ENCODE data around the gene KIAA2012. TPM values are rescaled to one million over a fixed set of nuclear protein-coding genes. Genes with fewer than 3 reads are reported as not detected.

KIAA2012 gene
- polyA plus RNA-seq, 4 donors, result 0.06 to 0.07 TPM; not detected in 2

DNA sequence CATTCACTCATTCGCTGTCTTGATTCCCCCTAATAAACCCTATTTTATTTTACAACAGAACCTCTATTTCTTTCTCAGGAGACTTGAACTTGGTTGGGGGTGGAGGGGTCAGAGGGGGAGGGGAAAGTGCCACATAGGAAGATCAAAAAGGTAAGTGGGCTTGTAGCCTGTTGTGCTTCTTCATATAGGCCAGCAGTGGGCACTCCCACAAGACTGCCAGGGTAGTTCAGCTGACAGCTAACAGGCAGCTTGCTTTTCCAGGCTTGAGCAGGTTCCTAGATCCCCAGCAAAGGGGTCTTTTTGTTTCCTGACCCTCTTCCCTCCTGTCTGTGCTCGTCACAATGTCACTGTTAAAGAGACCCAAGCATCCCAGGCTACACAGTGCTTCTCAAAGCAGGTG lies 829 bp upstream of the KIAA2012 start:
- Histone ChIP-seq H3K36me3 (ENCODE audit: control insufficient read depth in 3 of 3, insufficient read depth in 2 of 3, low read depth in 1 of 3, low read length in 3 of 3) (no peaks in the 10 kb centered on the region), H3K4me1 (ENCODE audit: control insufficient read depth in 3 of 3, insufficient read depth in 2 of 3, low read depth in 1 of 3, low read length in 2 of 3) (peaks cover 0 to 22% (median 0%) of the 10 kb centered on the region in 3 donors), H3K27me3 (ENCODE audit: control insufficient read depth in 3 of 3, insufficient read depth in 3 of 3, low read length in 3 of 3) (no peaks in the 10 kb centered on the region), H3K9me3 (ENCODE audit: control insufficient read depth in 2 of 2, insufficient read depth in 1 of 2, low read depth in 1 of 2, low read length in 1 of 2) (no peaks in the 10 kb centered on the region), H3K27ac (ENCODE audit: low read depth in 1 of 3, low read length in 2 of 3) (no peak overlapping the region), H3K4me3 (ENCODE audit: low read depth in 1 of 3, low read length in 3 of 3) (no peak overlapping the region)
- WGBS, 3 donors, result 56 to 83% (median 68%) methylated on average over 2 of the region's 2 CpGs
- DNase-seq (no peak), FAIRE-seq (no peak)

DNA sequence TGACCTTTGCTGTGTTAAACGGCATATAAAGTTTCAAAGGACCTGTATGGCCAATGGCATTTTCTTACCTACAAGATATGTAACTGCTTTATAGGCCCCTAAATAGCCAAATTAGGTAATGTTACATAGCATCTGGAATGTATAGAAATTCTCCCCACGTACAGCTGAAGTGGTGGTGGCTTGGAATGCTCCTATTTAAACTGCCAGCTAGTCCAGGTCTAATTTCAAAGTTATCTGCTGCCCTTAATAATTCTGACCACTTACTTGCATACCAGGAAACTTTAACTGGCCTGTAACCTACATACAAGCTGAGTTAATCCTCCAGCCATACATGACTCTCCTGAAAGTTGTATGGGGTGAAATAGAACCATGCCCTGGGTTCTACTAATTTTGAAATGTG lies 1.3 kb downstream of the KIAA2012 start:
- Histone ChIP-seq H3K27ac (ENCODE audit: low read depth in 1 of 3, low read length in 2 of 3) (no peak overlapping the region), H3K4me3 (ENCODE audit: low read depth in 1 of 3, low read length in 3 of 3) (no peak overlapping the region), H3K27me3 (ENCODE audit: control insufficient read depth in 3 of 3, insufficient read depth in 3 of 3, low read length in 3 of 3) (no peaks in the 10 kb centered on the region), H3K4me1 (ENCODE audit: control insufficient read depth in 3 of 3, insufficient read depth in 2 of 3, low read depth in 1 of 3, low read length in 2 of 3) (peaks cover 0 to 12% (median 0%) of the 10 kb centered on the region in 3 donors), H3K9me3 (ENCODE audit: control insufficient read depth in 2 of 2, insufficient read depth in 1 of 2, low read depth in 1 of 2, low read length in 1 of 2) (no peaks in the 10 kb centered on the region), H3K36me3 (ENCODE audit: control insufficient read depth in 3 of 3, insufficient read depth in 2 of 3, low read depth in 1 of 3, low read length in 3 of 3) (no peaks in the 10 kb centered on the region)
- DNase-seq (no peak), FAIRE-seq (no peak)
- 84 to 91% (median 86%) methylated on average over 2 of the region's 2 CpGs for WGBS, 3 donors

DNA sequence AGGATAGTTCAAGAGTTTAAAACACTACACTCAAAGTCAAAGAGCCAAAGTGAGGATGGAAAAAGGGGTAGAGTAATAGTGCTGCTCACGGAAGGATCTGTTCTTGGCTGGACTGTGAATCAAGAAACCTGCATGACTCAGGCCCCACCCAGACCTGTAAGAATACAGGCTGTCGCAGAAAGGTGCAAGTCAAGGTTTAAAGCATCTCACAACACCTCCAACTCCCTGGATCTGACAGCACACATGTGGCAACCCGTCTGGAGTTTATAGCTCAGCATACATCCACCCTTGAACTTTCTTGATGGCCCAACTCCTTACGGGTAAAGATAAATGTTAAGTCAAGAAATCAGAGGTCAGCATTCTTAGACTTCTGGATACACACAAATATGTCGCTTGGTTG lies 6.3 kb downstream of the KIAA2012 start:
- H3K27ac ChIP-seq (ENCODE audit: low read depth in 1 of 3, low read length in 2 of 3), result peak overlapping the region in 1 of 3 donors; percentile 70
- peak; percentile 34 to 87 for DNase-seq
- no peaks in the 10 kb centered on the region for H3K9me3 ChIP-seq (ENCODE audit: control insufficient read depth in 2 of 2, insufficient read depth in 1 of 2, low read depth in 1 of 2, low read length in 1 of 2)
- H3K36me3 ChIP-seq (ENCODE audit: control insufficient read depth in 3 of 3, insufficient read depth in 2 of 3, low read depth in 1 of 3, low read length in 3 of 3), result no peaks in the 10 kb centered on the region
- WGBS, 3 donors, result 54 to 70% (median 66%) methylated on average over 5 of the region's 5 CpGs
- no peak for FAIRE-seq
- peaks cover 0 to 6% (median 0%) of the 10 kb centered on the region in 3 donors for H3K4me1 ChIP-seq (ENCODE audit: control insufficient read depth in 3 of 3, insufficient read depth in 2 of 3, low read depth in 1 of 3, low read length in 2 of 3)
- no peak overlapping the region for H3K4me3 ChIP-seq (ENCODE audit: low read depth in 1 of 3, low read length in 3 of 3)
- H3K27me3 ChIP-seq (ENCODE audit: control insufficient read depth in 3 of 3, insufficient read depth in 3 of 3, low read length in 3 of 3), result no peaks in the 10 kb centered on the region

DNA sequence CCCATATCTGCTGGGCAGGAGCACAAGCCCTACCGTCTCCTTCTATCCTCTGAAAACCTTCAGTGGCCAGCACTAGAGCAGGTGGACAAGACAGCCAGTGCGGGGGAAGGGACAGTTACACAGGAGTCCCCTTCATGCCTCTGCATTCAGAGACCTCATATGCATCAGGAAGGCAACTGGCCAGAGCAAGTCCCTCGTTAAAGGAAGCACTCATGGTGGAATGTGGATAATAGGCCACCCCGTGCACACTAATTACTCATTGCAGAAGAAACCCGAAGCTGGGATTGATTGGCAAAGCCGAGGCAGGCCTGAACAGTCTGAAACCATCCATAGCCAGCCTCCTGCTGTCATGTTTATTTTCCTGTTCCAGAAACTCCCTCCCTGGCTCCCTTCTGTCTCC lies 11.2 kb downstream of the KIAA2012 start:
- H3K27ac ChIP-seq (ENCODE audit: low read depth in 1 of 3, low read length in 2 of 3), result no peak overlapping the region
- peaks cover 0 to 4% (median 0%) of the 10 kb centered on the region in 3 donors for H3K4me1 ChIP-seq (ENCODE audit: control insufficient read depth in 3 of 3, insufficient read depth in 2 of 3, low read depth in 1 of 3, low read length in 2 of 3)
- H3K36me3 ChIP-seq (ENCODE audit: control insufficient read depth in 3 of 3, insufficient read depth in 2 of 3, low read depth in 1 of 3, low read length in 3 of 3), result no peaks in the 10 kb centered on the region
- 63 to 73% (median 72%) methylated on average over 6 of the region's 6 CpGs for WGBS, 3 donors
- DNase-seq (no peak), FAIRE-seq (no peak)
- no peaks in the 10 kb centered on the region for H3K27me3 ChIP-seq (ENCODE audit: control insufficient read depth in 3 of 3, insufficient read depth in 3 of 3, low read length in 3 of 3)
- no peak overlapping the region for H3K4me3 ChIP-seq (ENCODE audit: low read depth in 1 of 3, low read length in 3 of 3)
- no peaks in the 10 kb centered on the region for H3K9me3 ChIP-seq (ENCODE audit: control insufficient read depth in 2 of 2, insufficient read depth in 1 of 2, low read depth in 1 of 2, low read length in 1 of 2)

DNA sequence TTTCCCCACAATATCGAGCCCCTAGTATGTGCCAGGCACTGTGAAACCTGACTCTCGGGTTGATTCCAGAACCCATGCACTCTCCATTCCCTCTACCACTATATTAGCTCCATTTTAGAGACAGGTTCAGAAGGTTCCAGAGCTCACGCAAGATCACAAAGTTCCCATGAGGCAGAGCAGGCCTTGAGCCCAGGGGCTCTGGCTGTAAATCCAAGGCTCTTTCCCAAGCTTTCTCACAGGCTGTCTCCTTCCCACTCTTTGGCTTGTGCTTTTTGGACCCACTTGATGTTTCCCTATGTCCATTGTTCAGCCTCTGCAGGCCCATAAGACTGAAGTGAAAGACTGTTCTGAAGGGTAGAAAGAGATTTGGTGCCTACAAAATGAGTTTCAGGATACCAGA lies 15.7 kb downstream of the KIAA2012 start:
- no peak overlapping the region for H3K4me3 ChIP-seq (ENCODE audit: low read depth in 1 of 3, low read length in 3 of 3)
- no peak for DNase-seq
- no peaks in the 10 kb centered on the region for H3K9me3 ChIP-seq (ENCODE audit: control insufficient read depth in 2 of 2, insufficient read depth in 1 of 2, low read depth in 1 of 2, low read length in 1 of 2)
- H3K27ac ChIP-seq (ENCODE audit: low read depth in 1 of 3, low read length in 2 of 3), result no peak overlapping the region
- FAIRE-seq, result no peak
- no peaks in the 10 kb centered on the region for H3K4me1 ChIP-seq (ENCODE audit: control insufficient read depth in 3 of 3, insufficient read depth in 2 of 3, low read depth in 1 of 3, low read length in 2 of 3)
- peaks cover 0 to 3% (median 0%) of the 10 kb centered on the region in 3 donors for H3K27me3 ChIP-seq (ENCODE audit: control insufficient read depth in 3 of 3, insufficient read depth in 3 of 3, low read length in 3 of 3)
- WGBS, 3 donors, result 88 to 90% (median 89%) methylated on average over 3 of the region's 3 CpGs
- H3K36me3 ChIP-seq (ENCODE audit: control insufficient read depth in 3 of 3, insufficient read depth in 2 of 3, low read depth in 1 of 3, low read length in 3 of 3), result no peaks in the 10 kb centered on the region

DNA sequence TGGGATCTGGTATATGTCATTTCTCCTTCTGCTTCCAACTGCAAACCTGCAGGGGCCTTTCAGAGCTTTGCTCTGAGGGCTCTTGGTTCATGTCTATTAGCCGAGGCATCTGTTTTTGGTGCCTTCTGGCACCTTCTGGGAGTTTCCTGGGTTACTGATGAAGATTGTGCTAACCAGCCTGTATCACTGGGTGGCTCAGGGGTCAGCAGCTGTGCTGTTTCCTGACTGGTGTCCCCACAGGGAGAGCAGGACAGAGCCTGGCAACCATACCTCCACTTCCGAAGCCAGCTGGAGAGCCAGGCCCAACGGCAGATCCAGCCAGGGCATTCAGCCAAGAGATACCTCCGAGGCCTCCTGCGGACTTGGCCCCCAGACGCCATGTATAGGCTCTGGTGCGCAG lies 17.5 kb downstream of the KIAA2012 start:
- WGBS, 3 donors, result 29 to 67% (median 39%) methylated on average over 7 of the region's 7 CpGs
- no peak overlapping the region for H3K27ac ChIP-seq (ENCODE audit: low read depth in 1 of 3, low read length in 2 of 3)
- no peaks in the 10 kb centered on the region for H3K36me3 ChIP-seq (ENCODE audit: control insufficient read depth in 3 of 3, insufficient read depth in 2 of 3, low read depth in 1 of 3, low read length in 3 of 3)
- no peak for FAIRE-seq
- no peak for DNase-seq
- H3K4me1 ChIP-seq (ENCODE audit: control insufficient read depth in 3 of 3, insufficient read depth in 2 of 3, low read depth in 1 of 3, low read length in 2 of 3), result no peaks in the 10 kb centered on the region
- peaks cover 0 to 3% (median 0%) of the 10 kb centered on the region in 3 donors for H3K27me3 ChIP-seq (ENCODE audit: control insufficient read depth in 3 of 3, insufficient read depth in 3 of 3, low read length in 3 of 3)
- H3K9me3 ChIP-seq (ENCODE audit: control insufficient read depth in 2 of 2, insufficient read depth in 1 of 2, low read depth in 1 of 2, low read length in 1 of 2), result no peaks in the 10 kb centered on the region
- no peak overlapping the region for H3K4me3 ChIP-seq (ENCODE audit: low read depth in 1 of 3, low read length in 3 of 3)

DNA sequence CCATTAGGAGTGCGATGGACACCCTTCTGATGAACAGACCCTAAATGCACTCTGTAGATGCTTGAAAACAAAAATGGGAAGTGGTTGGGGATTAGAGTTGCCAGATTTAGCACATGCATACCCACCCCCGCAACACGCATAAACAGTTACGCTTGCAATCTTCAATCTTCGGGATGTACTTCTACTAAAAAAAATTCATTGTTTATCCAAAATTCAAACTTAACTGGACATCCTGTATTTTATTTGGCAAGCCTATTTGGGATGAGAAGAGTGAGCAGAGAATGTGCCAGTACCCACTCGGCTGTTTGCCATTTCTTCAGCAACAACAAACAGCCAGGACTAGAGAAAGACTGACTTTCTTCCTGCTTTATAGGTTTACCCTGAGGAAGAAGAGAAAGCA lies 18.4 kb downstream of the KIAA2012 start:
- Histone ChIP-seq H3K4me1 (ENCODE audit: control insufficient read depth in 3 of 3, insufficient read depth in 2 of 3, low read depth in 1 of 3, low read length in 2 of 3) (no peaks in the 10 kb centered on the region), H3K4me3 (ENCODE audit: low read depth in 1 of 3, low read length in 3 of 3) (no peak overlapping the region), H3K9me3 (ENCODE audit: control insufficient read depth in 2 of 2, insufficient read depth in 1 of 2, low read depth in 1 of 2, low read length in 1 of 2) (no peaks in the 10 kb centered on the region), H3K36me3 (ENCODE audit: control insufficient read depth in 3 of 3, insufficient read depth in 2 of 3, low read depth in 1 of 3, low read length in 3 of 3) (no peaks in the 10 kb centered on the region), H3K27me3 (ENCODE audit: control insufficient read depth in 3 of 3, insufficient read depth in 3 of 3, low read length in 3 of 3) (peaks cover 0 to 3% (median 0%) of the 10 kb centered on the region in 3 donors), H3K27ac (ENCODE audit: low read depth in 1 of 3, low read length in 2 of 3) (no peak overlapping the region)
- FAIRE-seq, result no peak
- WGBS, 3 donors, result 54 to 88% (median 79%) methylated on average over 6 of the region's 6 CpGs
- DNase-seq, result no peak

DNA sequence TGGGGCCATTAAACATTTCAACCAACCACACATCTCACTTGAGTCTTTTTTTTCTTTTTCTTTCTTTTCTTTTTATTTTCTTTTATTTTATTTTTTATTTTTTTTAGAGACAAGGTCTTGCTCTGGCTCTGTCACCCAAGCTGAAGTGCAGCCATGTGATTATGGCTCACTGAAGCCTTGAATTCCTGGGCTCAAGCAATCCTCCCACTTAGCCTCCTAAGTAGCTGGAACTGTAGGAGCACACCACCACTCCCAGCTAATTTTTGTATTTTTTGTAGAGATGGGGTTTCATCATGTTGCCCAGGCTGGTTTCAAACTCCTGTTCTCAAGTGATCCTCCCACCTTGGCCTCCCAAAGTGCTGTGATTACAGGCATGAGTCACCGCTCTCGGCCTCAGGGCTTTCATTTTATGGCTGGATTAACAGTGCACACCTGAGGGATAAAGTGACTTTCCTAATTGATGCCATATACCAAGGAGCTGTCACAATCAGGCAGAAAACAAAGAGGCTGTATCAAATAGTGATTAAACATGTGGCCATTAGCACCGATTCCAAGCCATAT lies 21.5 kb downstream of the KIAA2012 start:
- Histone ChIP-seq H3K27me3 (ENCODE audit: control insufficient read depth in 3 of 3, insufficient read depth in 3 of 3, low read length in 3 of 3) (peaks cover 0 to 3% (median 0%) of the 10 kb centered on the region in 3 donors), H3K27ac (ENCODE audit: low read depth in 1 of 3, low read length in 2 of 3) (no peak overlapping the region), H3K4me3 (ENCODE audit: low read depth in 1 of 3, low read length in 3 of 3) (no peak overlapping the region), H3K9me3 (ENCODE audit: control insufficient read depth in 2 of 2, insufficient read depth in 1 of 2, low read depth in 1 of 2, low read length in 1 of 2) (no peaks in the 10 kb centered on the region), H3K36me3 (ENCODE audit: control insufficient read depth in 3 of 3, insufficient read depth in 2 of 3, low read depth in 1 of 3, low read length in 3 of 3) (no peaks in the 10 kb centered on the region), H3K4me1 (ENCODE audit: control insufficient read depth in 3 of 3, insufficient read depth in 2 of 3, low read depth in 1 of 3, low read length in 2 of 3) (no peaks in the 10 kb centered on the region)
- DNase-seq, result peak in 1 of 2 donors; percentile 27
- no peak for FAIRE-seq
- 9 to 75% (median 49%) methylated on average over 3 of the region's 3 CpGs for WGBS, 3 donors

DNA sequence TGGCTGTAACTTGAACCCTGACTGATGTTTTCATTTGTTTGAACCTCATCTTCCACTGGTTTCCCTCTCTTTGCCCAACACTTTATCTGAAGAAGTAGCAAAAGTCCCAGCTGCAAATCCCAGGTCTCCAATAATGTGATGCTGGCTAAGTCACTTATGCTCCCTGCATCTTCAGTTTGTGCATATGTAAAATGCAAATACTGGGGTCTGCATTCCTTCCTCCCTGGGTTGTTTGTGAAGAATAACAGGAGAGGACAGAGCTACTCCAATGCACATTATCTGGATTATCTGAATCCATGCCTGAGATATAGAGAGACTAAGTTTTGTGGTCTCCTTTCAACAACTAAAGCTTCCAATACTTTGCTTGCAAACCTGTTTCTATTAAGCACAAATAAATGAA lies 22.2 kb downstream of the KIAA2012 start:
- FAIRE-seq, result no peak
- Histone ChIP-seq H3K4me1 (ENCODE audit: control insufficient read depth in 3 of 3, insufficient read depth in 2 of 3, low read depth in 1 of 3, low read length in 2 of 3) (no peaks in the 10 kb centered on the region), H3K36me3 (ENCODE audit: control insufficient read depth in 3 of 3, insufficient read depth in 2 of 3, low read depth in 1 of 3, low read length in 3 of 3) (no peaks in the 10 kb centered on the region), H3K4me3 (ENCODE audit: low read depth in 1 of 3, low read length in 3 of 3) (no peak overlapping the region), H3K27me3 (ENCODE audit: control insufficient read depth in 3 of 3, insufficient read depth in 3 of 3, low read length in 3 of 3) (peaks cover 0 to 3% (median 0%) of the 10 kb centered on the region in 3 donors), H3K27ac (ENCODE audit: low read depth in 1 of 3, low read length in 2 of 3) (no peak overlapping the region), H3K9me3 (ENCODE audit: control insufficient read depth in 2 of 2, insufficient read depth in 1 of 2, low read depth in 1 of 2, low read length in 1 of 2) (no peaks in the 10 kb centered on the region)
- DNase-seq, result no peak
